Activated naive CD8-positive, alpha-beta T cell treated with anti-CD3 and anti-CD28 coated beads, Interleukin-2, amount 10 ng/mL, durations not matched to agents 7 days and 5 days (primary cell): ENCODE measurements around the gene MYO18A. TPM values are rescaled to one million over a fixed set of nuclear protein-coding genes. Genes with fewer than 3 reads are reported as not detected.

Experiments used
- ATAC-seq: fragments of 150-1000 bp; cut with Tn5 transposase; one replicate; pipeline ENCODE4 v1.10.0; 2021; ENCODE audit warnings: low read depth, moderate library complexity
- POLR2A ChIA-PET: fragments of 350-600 bp; sonication (Branson Sonifier 250); formaldehyde crosslinking; loops from one replicate; lab custom pipeline; 2021; ENCODE audit warnings: antibody characterized with exemption; lab: Charles Lee
- DNase-seq: peaks from one replicate; pipeline ENCODE4 v3.0.0; 2021
- H3K27ac Mint-ChIP-seq: one replicate; pipeline ENCODE4 v1.8.0; 2022; ENCODE audit warnings: mild to moderate bottlenecking, mixed read lengths
- H3K27me3 Mint-ChIP-seq: one replicate; pipeline ENCODE4 v1.8.0; 2022; ENCODE audit warnings: mild to moderate bottlenecking, moderate library complexity, mixed read lengths
- H3K36me3 Mint-ChIP-seq: one replicate; pipeline ENCODE4 v1.8.0; 2021; ENCODE audit warnings: mild to moderate bottlenecking, mixed read lengths
- H3K4me1 Mint-ChIP-seq: one replicate; pipeline ENCODE4 v1.8.0; 2021; ENCODE audit warnings: mixed read lengths
- H3K4me3 Mint-ChIP-seq: one replicate; pipeline ENCODE4 v1.8.0; 2022; ENCODE audit warnings: mild to moderate bottlenecking, moderate library complexity, mixed read lengths
- H3K9me3 Mint-ChIP-seq: one replicate; pipeline ENCODE4 v1.8.0; 2021; ENCODE audit warnings: mixed read lengths
- total RNA-seq, 2 experiments: library from RNA; stranded (reverse); gene quantifications; one replicate each; pipeline ENCODE4 v1.2.3, GENCODE V29; 2021

Gene MYO18A
- total RNA-seq, 2 experiments from 2014 or later = 79.7 to 80.6 TPM

DNA sequence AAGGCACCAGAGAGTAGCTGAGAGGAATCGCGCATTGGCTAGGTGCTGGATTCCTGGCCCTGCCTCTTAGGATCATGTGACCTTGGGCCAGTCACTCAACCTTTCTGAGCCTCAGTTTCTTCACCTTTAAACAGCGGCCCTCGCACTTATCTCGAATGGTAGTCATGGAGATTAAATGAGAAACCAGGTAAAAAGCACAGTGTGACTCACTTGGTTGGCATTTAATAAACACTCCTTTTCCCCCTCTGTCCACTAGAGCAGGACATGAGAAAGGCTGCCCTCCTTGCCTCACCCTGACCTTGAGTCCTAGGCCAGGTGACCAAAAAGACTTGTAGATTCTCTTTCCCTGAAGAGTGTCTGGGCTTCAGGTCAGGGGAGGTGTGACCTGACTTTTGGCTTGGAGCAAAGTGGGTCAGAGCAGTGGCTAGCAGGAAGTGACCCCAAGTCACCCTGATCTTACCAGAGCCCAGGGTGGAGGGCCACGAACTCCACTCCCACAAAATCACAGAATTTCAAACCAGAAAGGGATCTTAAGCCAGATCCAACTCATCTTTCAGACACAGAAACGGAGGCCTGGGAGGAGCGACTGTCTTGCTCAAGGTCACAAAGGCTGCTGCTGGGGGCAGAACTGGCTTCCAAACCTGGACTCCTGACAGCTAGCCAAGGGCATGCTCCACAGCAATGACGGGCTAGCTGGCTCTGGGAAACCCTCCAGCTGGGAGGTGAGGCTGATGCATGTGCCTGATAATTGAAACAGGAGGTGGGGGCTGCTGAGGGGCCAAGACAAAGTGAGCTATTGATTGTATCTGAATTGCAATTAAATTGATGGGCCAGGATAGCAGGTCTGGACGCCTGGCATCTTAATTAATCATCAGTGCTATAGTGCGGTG is 72.0 kb downstream of the MYO18A start:
- H3K9me3 Mint-ChIP-seq = no peaks in the 10 kb centered on the region
- POLR2A ChIA-PET = interaction anchor here (1.6 kb wide), 1 partner anchor 143 kb away, joined by 4 read pairs; no protein-coding TSS in a partner anchor
- no peaks in the 10 kb centered on the region for H3K27me3 Mint-ChIP-seq
- no peak for ATAC-seq
- H3K4me1 Mint-ChIP-seq = no peaks in the 10 kb centered on the region
- H3K4me3 Mint-ChIP-seq = no peak overlapping the region
- no peak for DNase-seq
- H3K36me3 Mint-ChIP-seq = peaks cover 11% of the 10 kb centered on the region
- H3K27ac Mint-ChIP-seq = no peak overlapping the region

DNA sequence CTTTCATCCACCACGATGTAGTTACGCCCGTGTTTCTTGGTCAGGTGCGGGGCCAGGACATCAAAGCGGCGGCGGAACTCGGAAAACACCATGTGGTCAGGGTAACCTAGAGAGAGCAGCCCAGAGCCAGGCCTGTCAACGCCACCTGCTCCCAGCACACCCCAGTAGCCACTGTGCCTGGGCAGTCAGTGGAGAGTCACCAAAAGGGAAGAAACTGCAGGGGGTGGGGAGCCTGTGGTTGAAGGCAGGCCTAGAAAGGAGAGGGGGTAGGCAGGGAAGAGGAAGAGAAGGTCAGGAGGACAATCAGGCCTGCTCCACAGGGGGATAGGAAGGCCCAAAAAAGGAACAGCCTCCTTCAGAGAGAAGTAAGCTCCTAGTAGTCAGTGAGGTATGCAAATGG is 73.1 kb downstream of the MYO18A start:
- Mint-ChIP-seq H3K4me3 (no peak overlapping the region), H3K9me3 (no peaks in the 10 kb centered on the region), H3K27me3 (no peaks in the 10 kb centered on the region), H3K36me3 (peaks cover 11% of the 10 kb centered on the region), H3K4me1 (no peaks in the 10 kb centered on the region), H3K27ac (peak overlapping the region; percentile 7)
- DNase-seq (no peak), ATAC-seq (no peak)
- POLR2A ChIA-PET = no interaction called here

DNA sequence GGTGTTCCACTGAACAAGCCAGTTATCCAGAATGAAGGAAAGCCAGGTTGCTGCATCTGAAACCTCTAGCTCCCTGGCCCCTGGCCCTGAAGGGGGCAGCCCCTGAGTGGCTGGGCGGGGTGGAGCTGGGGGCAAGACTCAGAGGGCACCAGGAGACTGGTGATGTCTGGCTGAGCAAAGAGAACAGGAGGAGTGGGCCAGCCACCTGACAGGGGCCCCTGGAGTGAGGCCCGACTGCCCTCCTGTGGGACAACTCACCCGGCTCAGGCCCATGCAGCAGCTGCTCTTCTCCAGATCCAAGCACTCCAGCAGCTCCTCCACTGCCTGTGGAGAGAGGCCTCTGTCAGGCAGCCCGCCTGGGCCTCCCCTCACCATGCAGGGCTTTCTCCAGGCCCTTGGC is 76.9 kb downstream of the MYO18A start:
- Mint-ChIP-seq H3K27me3 (no peaks in the 10 kb centered on the region), H3K4me1 (peaks cover 4% of the 10 kb centered on the region), H3K4me3 (no peak overlapping the region), H3K9me3 (no peaks in the 10 kb centered on the region), H3K27ac (no peak overlapping the region), H3K36me3 (peaks cover 10% of the 10 kb centered on the region)
- POLR2A ChIA-PET = no interaction called here
- no peak for DNase-seq
- no peak for ATAC-seq

GRCh38 chr17:29102741-29103181 is 77.4 kb downstream of the MYO18A start:
- POLR2A ChIA-PET = no interaction called here
- Mint-ChIP-seq H3K4me3 (no peak overlapping the region), H3K36me3 (peaks cover 10% of the 10 kb centered on the region), H3K4me1 (peaks cover 4% of the 10 kb centered on the region), H3K9me3 (no peaks in the 10 kb centered on the region), H3K27me3 (no peaks in the 10 kb centered on the region), H3K27ac (no peak overlapping the region)
- ATAC-seq (no peak), DNase-seq (no peak)

DNA sequence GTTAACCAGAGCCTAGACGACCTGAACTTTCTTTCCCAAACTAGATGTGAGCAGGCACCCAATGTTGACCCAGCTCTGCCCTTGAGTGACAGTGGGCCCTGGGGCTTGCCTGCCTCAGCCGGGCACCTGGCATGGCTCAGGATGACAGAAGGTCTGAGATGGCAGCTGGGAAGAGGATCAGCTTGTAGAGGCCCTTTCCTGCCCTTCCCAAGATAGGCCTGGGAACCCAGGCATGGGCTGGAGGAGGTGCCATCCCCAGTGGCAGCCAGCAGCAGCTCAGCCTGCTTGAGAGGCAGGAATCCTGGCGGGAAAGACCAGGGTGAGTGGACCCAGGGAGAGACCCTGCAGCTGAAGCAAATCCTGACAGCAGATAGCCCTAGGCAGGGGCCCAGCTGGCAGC is 78.2 kb downstream of the MYO18A start:
- no peak for ATAC-seq
- no peaks in the 10 kb centered on the region for H3K9me3 Mint-ChIP-seq
- H3K27me3 Mint-ChIP-seq = no peaks in the 10 kb centered on the region
- peaks cover 9% of the 10 kb centered on the region for H3K36me3 Mint-ChIP-seq
- no peak overlapping the region for H3K4me3 Mint-ChIP-seq
- H3K27ac Mint-ChIP-seq = no peak overlapping the region
- DNase-seq = no peak
- POLR2A ChIA-PET = interaction anchor here (0.5 kb wide), 1 partner anchor 338 kb away, joined by 3 read pairs; no protein-coding TSS in a partner anchor
- peaks cover 4% of the 10 kb centered on the region for H3K4me1 Mint-ChIP-seq

DNA sequence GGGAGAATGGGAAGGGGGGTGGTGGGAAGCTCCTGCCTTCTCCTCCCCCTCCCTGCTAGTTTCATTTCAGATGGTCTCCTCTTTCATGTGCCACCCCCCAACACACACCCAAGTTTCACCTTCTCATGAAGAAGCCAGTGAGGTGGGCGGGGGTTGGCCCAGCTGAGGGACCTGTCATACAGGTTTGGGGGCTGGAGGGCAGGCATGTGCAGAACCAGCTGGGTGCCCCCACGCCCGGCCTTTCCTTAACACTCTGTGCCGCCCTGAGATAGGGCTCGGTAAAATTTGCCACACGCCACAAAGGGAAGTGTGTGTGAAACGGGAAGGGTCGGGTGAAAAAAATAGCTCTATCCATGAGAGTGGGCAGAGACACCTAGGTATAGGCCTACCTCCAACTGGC is 79.9 kb downstream of the MYO18A start:
- no peak overlapping the region for H3K27ac Mint-ChIP-seq
- DNase-seq (no peak), ATAC-seq (no peak)
- H3K4me1 Mint-ChIP-seq = peaks cover 4% of the 10 kb centered on the region
- POLR2A ChIA-PET = no interaction called here
- peaks cover 5% of the 10 kb centered on the region for H3K36me3 Mint-ChIP-seq
- no peaks in the 10 kb centered on the region for H3K9me3 Mint-ChIP-seq
- no peaks in the 10 kb centered on the region for H3K27me3 Mint-ChIP-seq
- H3K4me3 Mint-ChIP-seq = no peak overlapping the region

DNA sequence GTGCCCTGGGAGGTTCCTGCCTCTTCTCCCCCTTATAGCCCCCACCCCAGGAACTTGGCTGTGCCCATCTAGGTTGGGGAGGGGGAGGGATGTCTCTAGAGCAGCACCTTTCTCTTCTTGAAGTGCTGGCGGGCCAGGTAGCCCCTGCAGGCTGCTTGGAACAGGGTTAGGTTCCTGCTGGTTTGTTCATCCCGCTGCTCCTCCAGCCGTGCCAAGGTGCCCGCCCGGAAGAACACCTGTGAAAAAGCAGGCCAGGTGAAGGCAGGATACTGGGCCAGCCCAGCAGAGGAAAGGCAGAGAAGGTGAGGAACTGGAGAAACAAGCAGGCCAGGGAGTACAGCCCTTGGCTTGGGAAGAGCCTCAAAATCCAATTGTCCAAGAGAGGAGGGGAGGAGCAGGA is 80.7 kb downstream of the MYO18A start:
- Mint-ChIP-seq H3K4me1 (peaks cover 4% of the 10 kb centered on the region), H3K9me3 (no peaks in the 10 kb centered on the region), H3K36me3 (peaks cover 4% of the 10 kb centered on the region), H3K27me3 (no peaks in the 10 kb centered on the region), H3K4me3 (no peak overlapping the region), H3K27ac (no peak overlapping the region)
- DNase-seq (no peak), ATAC-seq (no peak)
- POLR2A ChIA-PET = no interaction called here

- POLR2A ChIA-PET = no interaction called here
Measured at GRCh38 chr17:29096094-29096493, 84.1 kb downstream of the MYO18A start.

DNA sequence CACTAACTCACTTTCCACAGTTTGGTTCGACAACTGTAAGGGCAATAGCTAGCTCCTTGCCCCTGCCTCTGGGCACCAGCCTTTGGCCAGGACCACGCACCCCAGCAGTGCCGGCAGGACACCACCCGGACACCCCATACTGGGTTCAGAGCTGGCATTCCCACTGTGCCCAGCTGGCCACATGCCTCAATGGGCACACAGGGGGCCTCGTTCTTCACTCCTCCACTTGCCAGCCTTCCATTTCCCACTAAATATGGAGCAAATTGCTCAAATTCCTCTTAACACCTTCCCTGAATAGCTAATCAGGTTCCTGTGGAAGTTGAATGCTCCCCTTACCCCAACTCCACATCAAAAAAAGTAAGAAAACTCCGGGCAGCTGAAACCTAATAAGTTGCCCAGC is 84.8 kb downstream of the MYO18A start:
- H3K4me3 Mint-ChIP-seq = no peak overlapping the region
- POLR2A ChIA-PET = no interaction called here
- H3K27ac Mint-ChIP-seq = no peak overlapping the region
- ATAC-seq (no peak), DNase-seq (no peak)
- peaks cover 1% of the 10 kb centered on the region for H3K36me3 Mint-ChIP-seq
- no peaks in the 10 kb centered on the region for H3K27me3 Mint-ChIP-seq
- no peaks in the 10 kb centered on the region for H3K9me3 Mint-ChIP-seq
- peaks cover 4% of the 10 kb centered on the region for H3K4me1 Mint-ChIP-seq

More at GRCh38 chr17:29096094-29096493, 84.1 kb downstream of the MYO18A start:
- H3K27ac Mint-ChIP-seq = no peak overlapping the region
- H3K9me3 Mint-ChIP-seq = no peaks in the 10 kb centered on the region
- DNase-seq = no peak
- H3K36me3 Mint-ChIP-seq = peaks cover 1% of the 10 kb centered on the region
- no peak overlapping the region for H3K4me3 Mint-ChIP-seq
- no peak for ATAC-seq
- H3K4me1 Mint-ChIP-seq = peaks cover 4% of the 10 kb centered on the region
- H3K27me3 Mint-ChIP-seq = no peaks in the 10 kb centered on the region

GRCh38 chr17:29094101-29094708 is 86.0 kb downstream of the MYO18A start:
- no peak overlapping the region for H3K27ac Mint-ChIP-seq
- H3K36me3 Mint-ChIP-seq = peaks cover 4% of the 10 kb centered on the region
- POLR2A ChIA-PET = interaction anchor here (0.8 to 1.5 kb wide), 2 partner anchors 13 to 16 kb away, joined by 3 read pairs; no protein-coding TSS in a partner anchor
- H3K9me3 Mint-ChIP-seq = no peaks in the 10 kb centered on the region
- no peak for DNase-seq
- ATAC-seq = no peak
- H3K4me3 Mint-ChIP-seq = no peak overlapping the region
- no peaks in the 10 kb centered on the region for H3K4me1 Mint-ChIP-seq
- H3K27me3 Mint-ChIP-seq = no peaks in the 10 kb centered on the region

DNA sequence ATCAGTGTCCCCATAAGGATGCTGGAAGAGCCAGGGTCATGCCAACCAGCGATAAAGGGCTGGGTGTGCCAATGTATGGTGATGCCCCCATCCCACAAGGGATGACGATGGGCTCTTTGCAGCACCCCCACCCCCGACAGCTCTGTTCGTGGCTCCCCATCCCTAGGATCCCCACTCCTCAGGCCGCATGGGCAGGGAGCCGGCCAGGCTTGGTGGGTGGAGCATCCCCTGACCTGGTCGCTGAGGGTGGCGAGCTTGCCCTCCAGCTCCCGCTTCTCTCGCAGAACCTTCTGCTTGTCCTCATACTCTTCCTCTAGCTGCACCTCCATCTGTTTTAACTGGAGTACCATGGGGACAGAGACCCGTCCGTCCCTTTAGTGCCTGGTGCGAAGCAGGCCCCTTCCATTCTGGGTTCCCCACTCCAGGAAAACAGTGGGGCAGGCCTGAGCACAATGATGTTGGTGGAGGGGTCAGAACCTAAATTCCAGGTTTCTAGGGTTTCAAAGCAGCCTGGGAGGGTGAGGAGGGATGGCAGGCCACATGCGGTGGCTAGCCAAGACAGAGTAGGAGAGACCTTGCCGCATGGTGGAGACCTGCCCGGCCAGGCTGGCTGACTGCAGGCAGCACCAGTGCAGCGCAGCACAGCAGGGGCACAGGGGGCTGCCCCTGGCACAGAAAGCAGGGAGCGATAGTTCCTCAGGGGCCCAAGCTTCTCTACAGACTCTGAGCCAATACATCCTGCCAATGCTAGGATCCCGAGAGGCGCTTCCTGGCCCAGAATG is 86.9 kb downstream of the MYO18A start:
- no peaks in the 10 kb centered on the region for H3K27me3 Mint-ChIP-seq
- DNase-seq (no peak), ATAC-seq (no peak)
- no peaks in the 10 kb centered on the region for H3K9me3 Mint-ChIP-seq
- no peak overlapping the region for H3K27ac Mint-ChIP-seq
- H3K36me3 Mint-ChIP-seq = peaks cover 4% of the 10 kb centered on the region
- POLR2A ChIA-PET = interaction anchor here (0.8 to 1.5 kb wide), 2 partner anchors 12 to 15 kb away, joined by 3 read pairs; no protein-coding TSS in a partner anchor
- H3K4me3 Mint-ChIP-seq = no peak overlapping the region
- H3K4me1 Mint-ChIP-seq = no peaks in the 10 kb centered on the region

- no peak overlapping the region for H3K4me3 Mint-ChIP-seq
- H3K27ac Mint-ChIP-seq = no peak overlapping the region
Measured at GRCh38 chr17:29091606-29092289, 88.5 kb downstream of the MYO18A start.

More at GRCh38 chr17:29091606-29092289, 88.5 kb downstream of the MYO18A start:
- ATAC-seq = no peak
- Mint-ChIP-seq H3K4me1 (no peaks in the 10 kb centered on the region), H3K36me3 (peaks cover 4% of the 10 kb centered on the region), H3K27me3 (no peaks in the 10 kb centered on the region), H3K9me3 (no peaks in the 10 kb centered on the region)
- no peak for DNase-seq
- POLR2A ChIA-PET = no interaction called here
